ENCODE data around the gene ALCAM. TPM values are rescaled to one million over a fixed set of nuclear protein-coding genes. Genes with fewer than 3 reads are reported as not detected.

ALCAM gene
- total RNA-seq, 1 experiment from 2014 or later = 36.8 TPM

GRCh38 chr3:105463620-105464019 lies 96.9 kb downstream of the ALCAM start:
- no peaks in the 10 kb centered on the region for H3K36me3 ChIP-seq (ENCODE audit: insufficient read depth, low read length, poor library complexity, severe bottlenecking)
- intact Hi-C loops (cut with micrococcal nuclease; ENCODE audit: unreplicated experiment) = no loop called here
- peaks cover 18% of the 10 kb centered on the region for H3K4me1 ChIP-seq (ENCODE audit: insufficient read depth, low read length, poor library complexity, severe bottlenecking)
- H3K4me3 ChIP-seq (ENCODE audit: low read depth, low read length, poor library complexity, severe bottlenecking) = no peak overlapping the region
- H3K27ac ChIP-seq (ENCODE audit: low read depth, low read length, poor library complexity, severe bottlenecking) = no peak overlapping the region
- CTCF ChIA-PET = no interaction called here
- no peaks in the 10 kb centered on the region for H3K27me3 ChIP-seq (replicated peaks; ENCODE audit: insufficient read depth, low read depth, low read length, poor library complexity)
- no peak for DNase-seq (ENCODE audit: low spot score)
- TF ChIP-seq EZH2 (IDR thresholded peaks at IDR 0.05; ENCODE audit: borderline replicate concordance, low read depth, low read length, poor library complexity, severe bottlenecking) = no peak
- no peak for TF ChIP-seq CTCF (conservative IDR thresholded peaks at IDR 0.05; ENCODE audit: low read depth, low read length)
- H3K9me3 ChIP-seq (ENCODE audit: low read depth, low read length, poor library complexity, severe bottlenecking) = no peaks in the 10 kb centered on the region
- POLR2A ChIA-PET (ENCODE audit: low non-redundant PET) = no interaction called here
- BruUV-seq (replicated peaks) = no TSS peak

GRCh38 chr3:105465251-105465853 lies 98.6 kb downstream of the ALCAM start:
- no TSS peak for BruUV-seq (replicated peaks)
- POLR2A ChIA-PET (ENCODE audit: low non-redundant PET) = interaction anchor here (0.6 kb wide), 1 partner anchor 40 kb away, joined by 3 read pairs; no protein-coding TSS in a partner anchor
- H3K27ac ChIP-seq (ENCODE audit: low read depth, low read length, poor library complexity, severe bottlenecking) = no peak overlapping the region
- no peaks in the 10 kb centered on the region for H3K9me3 ChIP-seq (ENCODE audit: low read depth, low read length, poor library complexity, severe bottlenecking)
- DNase-seq (ENCODE audit: low spot score) = no peak
- H3K27me3 ChIP-seq (replicated peaks; ENCODE audit: insufficient read depth, low read depth, low read length, poor library complexity) = no peaks in the 10 kb centered on the region
- H3K4me3 ChIP-seq (ENCODE audit: low read depth, low read length, poor library complexity, severe bottlenecking) = no peak overlapping the region
- CTCF ChIA-PET = no interaction called here
- no peak for TF ChIP-seq EZH2 (IDR thresholded peaks at IDR 0.05; ENCODE audit: borderline replicate concordance, low read depth, low read length, poor library complexity, severe bottlenecking)
- no peak for TF ChIP-seq CTCF (conservative IDR thresholded peaks at IDR 0.05; ENCODE audit: low read depth, low read length)
- H3K36me3 ChIP-seq (ENCODE audit: insufficient read depth, low read length, poor library complexity, severe bottlenecking) = no peaks in the 10 kb centered on the region
- intact Hi-C loops (cut with micrococcal nuclease; ENCODE audit: unreplicated experiment) = no loop called here
- H3K4me1 ChIP-seq (ENCODE audit: insufficient read depth, low read length, poor library complexity, severe bottlenecking) = peaks cover 11% of the 10 kb centered on the region

- DNase-seq (ENCODE audit: low spot score) = no peak
- TF ChIP-seq EZH2 (IDR thresholded peaks at IDR 0.05; ENCODE audit: borderline replicate concordance, low read depth, low read length, poor library complexity, severe bottlenecking) (no peak), CTCF (conservative IDR thresholded peaks at IDR 0.05; ENCODE audit: low read depth, low read length) (no peak)
- CTCF ChIA-PET = no interaction called here
- Histone ChIP-seq H3K4me1 (ENCODE audit: insufficient read depth, low read length, poor library complexity, severe bottlenecking) (peaks cover 11% of the 10 kb centered on the region), H3K27me3 (replicated peaks; ENCODE audit: insufficient read depth, low read depth, low read length, poor library complexity) (no peaks in the 10 kb centered on the region), H3K9me3 (ENCODE audit: low read depth, low read length, poor library complexity, severe bottlenecking) (no peaks in the 10 kb centered on the region), H3K36me3 (ENCODE audit: insufficient read depth, low read length, poor library complexity, severe bottlenecking) (no peaks in the 10 kb centered on the region), H3K4me3 (ENCODE audit: low read depth, low read length, poor library complexity, severe bottlenecking) (no peak overlapping the region), H3K27ac (ENCODE audit: low read depth, low read length, poor library complexity, severe bottlenecking) (no peak overlapping the region)
- POLR2A ChIA-PET (ENCODE audit: low non-redundant PET) = no interaction called here
- intact Hi-C loops (cut with micrococcal nuclease; ENCODE audit: unreplicated experiment) = no loop called here
- no TSS peak for BruUV-seq (replicated peaks)
These were observed 99.4 kb downstream of the ALCAM start for GRCh38 chr3:105466072-105466471.
